ENCODE measurements around the gene MKI67.

Gene MKI67

DNA sequence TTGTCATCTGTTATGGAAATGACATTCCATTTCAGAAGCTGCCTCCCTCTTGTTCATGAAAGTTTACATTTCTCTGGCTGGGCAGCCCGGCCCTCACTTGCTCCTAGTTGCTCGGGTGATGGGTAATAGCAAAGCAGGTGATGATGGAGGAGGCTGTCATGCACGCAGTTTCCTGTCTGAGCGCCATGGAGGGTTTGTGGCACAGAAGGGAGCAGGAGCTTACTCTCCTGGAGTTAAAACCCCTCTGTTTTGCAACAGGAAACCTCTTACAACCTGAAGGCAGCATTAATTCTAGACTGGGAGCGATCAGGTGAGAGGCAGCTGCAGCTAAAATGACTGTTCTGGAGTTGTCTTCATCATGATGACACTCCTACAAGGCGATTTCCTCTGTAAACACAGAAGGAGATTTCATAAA lies 34.1 kb upstream of the MKI67 start:
- TF ChIP-seq, protein P1, sequence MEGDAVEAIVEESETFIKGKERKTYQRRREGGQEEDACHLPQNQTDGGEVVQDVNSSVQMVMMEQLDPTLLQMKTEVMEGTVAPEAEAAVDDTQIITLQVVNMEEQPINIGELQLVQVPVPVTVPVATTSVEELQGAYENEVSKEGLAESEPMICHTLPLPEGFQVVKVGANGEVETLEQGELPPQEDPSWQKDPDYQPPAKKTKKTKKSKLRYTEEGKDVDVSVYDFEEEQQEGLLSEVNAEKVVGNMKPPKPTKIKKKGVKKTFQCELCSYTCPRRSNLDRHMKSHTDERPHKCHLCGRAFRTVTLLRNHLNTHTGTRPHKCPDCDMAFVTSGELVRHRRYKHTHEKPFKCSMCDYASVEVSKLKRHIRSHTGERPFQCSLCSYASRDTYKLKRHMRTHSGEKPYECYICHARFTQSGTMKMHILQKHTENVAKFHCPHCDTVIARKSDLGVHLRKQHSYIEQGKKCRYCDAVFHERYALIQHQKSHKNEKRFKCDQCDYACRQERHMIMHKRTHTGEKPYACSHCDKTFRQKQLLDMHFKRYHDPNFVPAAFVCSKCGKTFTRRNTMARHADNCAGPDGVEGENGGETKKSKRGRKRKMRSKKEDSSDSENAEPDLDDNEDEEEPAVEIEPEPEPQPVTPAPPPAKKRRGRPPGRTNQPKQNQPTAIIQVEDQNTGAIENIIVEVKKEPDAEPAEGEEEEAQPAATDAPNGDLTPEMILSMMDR (IDR thresholded peaks at IDR 0.05; ENCODE audit: insufficient read depth, low read length, poor library complexity, severe bottlenecking) = no peak
- Histone ChIP-seq H3K36me3 (ENCODE audit: control insufficient read depth, insufficient read depth, low read length) (no peaks in the 10 kb centered on the region), H3K4me3 (replicated peaks; ENCODE audit: low read depth, low read length) (no peak overlapping the region), H3K27me3 (replicated peaks; ENCODE audit: control insufficient read depth, insufficient read depth, low read length) (no peaks in the 10 kb centered on the region; the same call in 1 of the 2 replicates)
- DNase-seq (ENCODE audit: extremely low read depth, insufficient read length) = no peak

DNA sequence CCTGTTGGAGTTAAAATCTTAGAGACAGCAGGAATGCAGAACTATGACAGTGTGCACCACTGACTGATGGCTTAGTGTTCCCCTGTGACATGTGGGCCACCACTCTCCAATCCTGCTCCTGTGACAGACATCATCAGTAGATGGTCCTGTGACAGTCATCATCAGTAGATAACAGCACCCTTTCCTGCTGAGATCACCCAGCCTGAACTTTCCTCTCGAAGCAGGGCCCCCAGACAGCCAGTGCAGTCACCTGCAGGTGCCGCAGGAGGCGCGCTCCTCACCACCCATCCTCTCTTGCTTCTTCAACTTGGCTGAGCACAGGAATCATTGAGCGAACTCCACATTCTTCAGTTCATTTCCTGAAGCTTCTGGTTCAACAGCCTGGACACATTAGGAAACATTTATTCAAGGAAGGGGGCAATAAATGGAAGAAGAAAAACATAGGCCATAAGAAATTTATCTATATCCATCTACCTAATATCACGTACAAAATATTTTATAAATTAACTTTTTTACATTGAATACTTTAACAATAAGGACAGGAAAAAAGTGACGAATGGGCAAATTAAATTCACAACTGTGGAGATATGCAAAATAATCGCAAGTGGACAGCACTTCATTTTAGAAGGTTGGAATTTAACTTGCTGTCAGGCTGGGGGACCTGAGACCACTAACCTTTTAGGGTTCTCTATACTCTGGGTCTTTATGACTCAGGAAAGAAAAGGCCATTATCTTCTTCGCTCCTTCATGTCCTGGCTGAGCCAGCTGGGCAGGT lies 32.0 kb upstream of the MKI67 start:
- H3K27me3 ChIP-seq (replicated peaks; ENCODE audit: control insufficient read depth, insufficient read depth, low read length) = no peaks in the 10 kb centered on the region; the same call in 1 of the 2 replicates
- H3K4me3 ChIP-seq (replicated peaks; ENCODE audit: low read depth, low read length) = no peak overlapping the region
- TF ChIP-seq, protein P1 (IDR thresholded peaks at IDR 0.05; ENCODE audit: insufficient read depth, low read length, poor library complexity, severe bottlenecking) = no peak
- DNase-seq (ENCODE audit: extremely low read depth, insufficient read length) = no peak
- no peaks in the 10 kb centered on the region for H3K36me3 ChIP-seq (ENCODE audit: control insufficient read depth, insufficient read depth, low read length)

DNA sequence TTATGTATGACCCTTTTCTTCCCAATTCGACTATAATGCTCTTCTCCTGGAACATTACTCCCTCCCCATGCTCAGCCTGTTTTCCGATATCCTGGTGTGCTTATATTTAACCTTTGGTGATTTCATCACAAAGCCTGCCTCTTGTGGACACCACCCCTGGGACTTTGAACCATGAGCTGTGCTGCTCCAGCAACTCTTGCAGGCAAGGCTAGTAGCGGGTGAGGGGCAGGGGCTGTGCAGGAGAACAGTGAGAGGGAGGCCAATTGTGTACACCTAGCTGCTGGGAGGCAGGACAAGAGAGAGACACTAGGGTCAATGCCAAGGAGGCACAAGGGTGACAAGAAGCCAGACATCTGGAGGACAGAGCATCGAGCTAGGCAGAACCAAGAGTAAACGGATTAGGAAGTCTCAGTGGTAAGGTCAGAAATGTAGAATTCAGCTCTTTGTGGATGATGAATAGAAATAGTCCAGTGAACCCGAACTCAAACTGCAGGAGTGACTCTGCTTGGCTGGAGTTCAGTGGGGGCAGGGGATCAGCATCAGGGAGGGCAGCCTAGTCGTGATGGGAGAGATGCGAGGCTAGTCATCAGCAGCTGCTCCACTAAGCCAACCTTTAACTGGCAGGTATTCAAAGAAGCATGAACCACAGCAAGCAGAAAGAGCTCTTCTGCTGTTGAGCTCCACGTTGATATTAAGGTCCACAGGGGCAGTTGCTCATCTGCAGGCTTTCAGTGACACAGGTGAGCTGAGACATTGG lies 31.0 kb upstream of the MKI67 start:
- Histone ChIP-seq H3K4me3 (replicated peaks; ENCODE audit: low read depth, low read length) (no peak overlapping the region), H3K27me3 (replicated peaks; ENCODE audit: control insufficient read depth, insufficient read depth, low read length) (no peaks in the 10 kb centered on the region; the same call in 1 of the 2 replicates), H3K36me3 (ENCODE audit: control insufficient read depth, insufficient read depth, low read length) (no peaks in the 10 kb centered on the region)
- TF ChIP-seq, protein P1 (IDR thresholded peaks at IDR 0.05; ENCODE audit: insufficient read depth, low read length, poor library complexity, severe bottlenecking) = no peak
- DNase-seq (ENCODE audit: extremely low read depth, insufficient read length) = no peak

DNA sequence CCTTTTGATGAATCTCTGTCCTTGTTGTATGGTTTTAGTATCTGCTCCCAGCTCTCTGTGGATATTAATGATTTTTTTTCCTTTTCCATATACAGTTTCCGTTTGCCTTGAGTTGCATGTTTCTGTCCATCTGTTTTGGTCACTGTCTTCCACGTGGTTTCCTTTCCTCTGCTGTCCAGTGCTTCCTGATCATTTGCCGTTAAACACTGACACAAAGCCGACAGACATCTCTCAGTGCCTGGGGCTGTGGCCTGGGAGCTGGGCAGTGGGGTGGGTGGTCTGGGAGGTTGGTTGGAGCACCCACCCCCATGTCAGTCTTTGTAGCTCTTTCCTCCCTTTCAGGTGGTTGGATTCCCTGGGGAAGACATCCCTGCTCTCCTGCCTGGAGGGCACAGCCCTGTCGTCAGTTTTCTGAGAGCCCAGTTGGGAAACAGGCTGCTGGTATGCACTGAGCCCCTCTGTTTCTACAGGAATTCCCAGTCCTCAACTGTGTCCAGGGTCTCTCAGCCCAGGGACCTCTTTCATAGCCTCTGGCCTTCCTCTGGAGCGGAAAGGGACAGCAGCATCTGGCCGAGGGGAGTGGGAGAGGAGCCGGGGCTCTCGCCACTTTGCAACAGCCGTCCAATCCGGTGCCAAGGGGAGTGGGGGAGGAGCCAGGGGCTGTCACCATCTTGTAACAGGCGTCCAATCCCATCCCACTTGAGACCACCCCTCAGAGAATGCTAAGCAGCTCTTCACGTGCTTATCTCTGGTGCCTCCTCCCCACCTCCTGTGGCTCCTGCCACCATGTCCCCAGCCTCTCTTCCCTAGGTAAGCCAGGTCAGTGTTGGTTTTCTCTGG lies 26.7 kb upstream of the MKI67 start:
- H3K27me3 ChIP-seq (replicated peaks; ENCODE audit: control insufficient read depth, insufficient read depth, low read length) = no peaks in the 10 kb centered on the region; the same call in 1 of the 2 replicates
- TF ChIP-seq, protein P1 (IDR thresholded peaks at IDR 0.05; ENCODE audit: insufficient read depth, low read length, poor library complexity, severe bottlenecking) = no peak
- H3K4me3 ChIP-seq (replicated peaks; ENCODE audit: low read depth, low read length) = no peak overlapping the region
- DNase-seq (ENCODE audit: extremely low read depth, insufficient read length) = no peak
- no peaks in the 10 kb centered on the region for H3K36me3 ChIP-seq (ENCODE audit: control insufficient read depth, insufficient read depth, low read length)

DNA sequence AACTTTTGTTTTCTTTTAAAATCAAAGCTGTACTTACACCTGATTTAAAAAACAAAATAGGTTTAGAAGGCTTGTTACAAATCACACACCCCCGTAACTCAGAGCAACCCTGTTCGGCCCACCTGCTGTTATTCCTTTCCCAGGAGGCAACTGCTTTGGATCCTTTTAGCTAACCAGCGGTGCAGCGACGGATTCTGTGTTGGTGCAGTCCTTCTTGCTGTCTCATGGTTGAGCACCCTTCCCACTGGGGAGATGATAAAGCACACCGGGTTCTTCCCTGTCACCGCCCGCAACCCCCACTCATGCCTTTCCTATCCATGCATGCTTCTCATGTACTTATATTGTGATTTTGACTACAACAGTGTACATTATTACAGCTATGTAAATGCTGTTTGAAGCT lies 24.8 kb upstream of the MKI67 start:
- no peaks in the 10 kb centered on the region for H3K36me3 ChIP-seq (ENCODE audit: control insufficient read depth, insufficient read depth, low read length)
- TF ChIP-seq, protein P1 (IDR thresholded peaks at IDR 0.05; ENCODE audit: insufficient read depth, low read length, poor library complexity, severe bottlenecking) = no peak
- no peak for DNase-seq (ENCODE audit: extremely low read depth, insufficient read length)
- H3K27me3 ChIP-seq (replicated peaks; ENCODE audit: control insufficient read depth, insufficient read depth, low read length) = no peaks in the 10 kb centered on the region; the same call in 1 of the 2 replicates
- H3K4me3 ChIP-seq (replicated peaks; ENCODE audit: low read depth, low read length) = no peak overlapping the region
